OCI-LY3 (cell line): ENCODE data around the gene RETREG3.

Source experiments
- H2AFZ ChIP-seq: fragments of 200-600, 300-600 bp; shearing (Covaris generic); 2 replicates; pipeline ENCODE4 v1.6.0; 2014; ENCODE audit warnings: antibody characterized with exemption, low read depth, low read length
- H3K27ac ChIP-seq: fragments of 200-600, 300-600 bp; sonication (generic); 2 replicates; pipeline ENCODE4 v1.5.1; 2014; ENCODE audit warnings: mild to moderate bottlenecking, low read length, moderate library complexity, mixed read lengths
- H3K27me3 ChIP-seq: fragments of 200-600, 300-600 bp; sonication (generic); 2 replicates; pipeline ENCODE4 v1.6.1; 2014; ENCODE audit warnings: low read depth, low read length, mixed read lengths
- H3K36me3 ChIP-seq: fragments of 200-600, 300-600 bp; sonication (generic); replicated peaks from 2 replicates; pipeline ENCODE3; 2014; ENCODE audit warnings: low read depth, low read length, mixed read lengths
- H3K4me1 ChIP-seq: fragments of 300-600, 200-600 bp; sonication (generic); 2 replicates; pipeline ENCODE4 v1.6.1; 2014; ENCODE audit warnings: low read length, mixed read lengths
- H3K4me2 ChIP-seq: fragments of 200-600, 300-600 bp; sonication (generic); 2 replicates; pipeline ENCODE4 v1.6.1; 2014; ENCODE audit warnings: low read length, mixed read lengths
- H3K4me3 ChIP-seq: fragments of 300-600, 200-600 bp; sonication (generic); 2 replicates; pipeline ENCODE4 v1.5.1; 2014; ENCODE audit warnings: antibody characterized with exemption, mild to moderate bottlenecking, low read length, moderate library complexity
- H3K79me2 ChIP-seq: fragments of 300-600, 200-600 bp; shearing (Covaris generic); 2 replicates; pipeline ENCODE4 v1.6.1; 2014; ENCODE audit warnings: mild to moderate bottlenecking, low read length, mixed read lengths
- H3K9ac ChIP-seq: fragments of 300-600, 200-600 bp; shearing (Covaris generic); 2 replicates; pipeline ENCODE4 v1.6.0; 2014; ENCODE audit warnings: mild to moderate bottlenecking, low read length, moderate library complexity
- H3K9me3 ChIP-seq: fragments of 200-600, 300-600 bp; shearing (Covaris generic); 2 replicates; pipeline ENCODE4 v1.6.1; 2014; ENCODE audit warnings: low read length, mixed read lengths; ENCODE audit not compliant: insufficient read depth
- H4K20me1 ChIP-seq: fragments of 200-600, 300-600 bp; sonication (generic); 2 replicates; pipeline ENCODE4 v1.6.1; 2016; ENCODE audit warnings: low read length, mixed read lengths; ENCODE audit not compliant: insufficient read depth
- CTCF ChIP-seq: fragments of 200-600, 300-600 bp; sonication (generic); IDR thresholded peaks from 2 replicates; pipeline ENCODE4 v1.5.1; 2014; ENCODE audit warnings: antibody characterized with exemption, low read length, low read depth
- EZH2phosphoT487 ChIP-seq: fragments of 200-600 bp; shearing (Covaris generic); IDR thresholded peaks from 2 replicates; pipeline ENCODE4 v1.6.1; 2018; ENCODE audit warnings: antibody characterized with exemption, mixed run types, low read depth

The RETREG3 gene

GRCh38 chr17:42577140-42577531 lies 32.0 kb downstream of the RETREG3 start:
- H4K20me1 ChIP-seq = no peaks in the 10 kb centered on the region
- H3K79me2 ChIP-seq = peaks cover 38% of the 10 kb centered on the region
- peaks cover 59% of the 10 kb centered on the region for H3K36me3 ChIP-seq
- H3K4me2 ChIP-seq = peak overlapping the region; percentile 98
- peaks cover 24% of the 10 kb centered on the region for H3K4me1 ChIP-seq
- H3K9me3 ChIP-seq = no peaks in the 10 kb centered on the region
- H3K27me3 ChIP-seq = no peaks in the 10 kb centered on the region
- no peak overlapping the region for H2AFZ ChIP-seq
- peak overlapping the region; percentile 97 for H3K4me3 ChIP-seq
- H3K9ac ChIP-seq = peak overlapping the region; percentile 99
- TF ChIP-seq EZH2phosphoT487 (no peak), CTCF (no peak)
- H3K27ac ChIP-seq = peak overlapping the region; percentile 42

GRCh38 chr17:42574463-42574862 lies 34.7 kb downstream of the RETREG3 start:
- H3K79me2 ChIP-seq = peaks cover 36% of the 10 kb centered on the region
- H3K9ac ChIP-seq = no peak overlapping the region
- no peak overlapping the region for H2AFZ ChIP-seq
- H4K20me1 ChIP-seq = 0 out of 2 replicates have a peak, but pooled peaks cover 2% of the 10 kb centered on the region
- peaks cover 28% of the 10 kb centered on the region for H3K4me1 ChIP-seq
- H3K27ac ChIP-seq = no peak overlapping the region
- H3K9me3 ChIP-seq = no peaks in the 10 kb centered on the region
- H3K4me3 ChIP-seq = no peak overlapping the region
- H3K4me2 ChIP-seq = no peak overlapping the region
- no peaks in the 10 kb centered on the region for H3K27me3 ChIP-seq
- H3K36me3 ChIP-seq = peaks cover 57% of the 10 kb centered on the region
- TF ChIP-seq CTCF (no peak), EZH2phosphoT487 (no peak)

GRCh38 chr17:42573095-42573494 lies 36.1 kb downstream of the RETREG3 start:
- Histone ChIP-seq H3K27me3 (no peaks in the 10 kb centered on the region), H3K36me3 (peaks cover 66% of the 10 kb centered on the region), H3K79me2 (peaks cover 31% of the 10 kb centered on the region), H3K4me3 (no peak overlapping the region), H3K27ac (no peak overlapping the region), H3K4me2 (no peak overlapping the region), H3K9ac (no peak overlapping the region), H4K20me1 (0 out of 2 replicates have a peak, but pooled peaks cover 2% of the 10 kb centered on the region), H3K9me3 (no peaks in the 10 kb centered on the region), H2AFZ (no peak overlapping the region), H3K4me1 (peaks cover 19% of the 10 kb centered on the region; the same call in 1 of the 2 replicates)
- no peak for TF ChIP-seq EZH2phosphoT487
- TF ChIP-seq CTCF = no peak

GRCh38 chr17:42571435-42572225 lies 37.5 kb downstream of the RETREG3 start:
- Histone ChIP-seq H2AFZ (no peak overlapping the region), H3K27ac (no peak overlapping the region), H3K4me3 (no peak overlapping the region), H3K4me1 (peaks cover 20% of the 10 kb centered on the region; the same call in 1 of the 2 replicates), H4K20me1 (0 out of 2 replicates have a peak, but pooled peaks cover 2% of the 10 kb centered on the region), H3K9ac (no peak overlapping the region), H3K79me2 (peaks cover 29% of the 10 kb centered on the region), H3K4me2 (no peak overlapping the region), H3K36me3 (peaks cover 62% of the 10 kb centered on the region), H3K27me3 (no peaks in the 10 kb centered on the region), H3K9me3 (no peaks in the 10 kb centered on the region)
- TF ChIP-seq EZH2phosphoT487 (no peak), CTCF (no peak)
